GM12878 (cell line): ENCODE data around the gene HOXB13. TPM values are rescaled to one million over a fixed set of nuclear protein-coding genes. Genes with fewer than 3 reads are reported as not detected.

Source experiments
- ATAC-seq: fragments of 200-7000 bp; cut with Tn5 transposase; 3 replicates; pipeline ENCODE4 v1.9.1; 2020; ENCODE audit warnings: mild to moderate bottlenecking, moderate library complexity
- BruUV-seq: library from RNA; stranded (reverse); fragments of 400-500 nt; replicated peaks from 2 replicates; lab custom pipeline; 2021; lab: Mats Ljungman, UMichigan
- CTCF ChIA-PET: fragments of 300-600 bp; sonication (Branson Sonifier 250); formaldehyde crosslinking; extraction: SDS; loops from one replicate; lab custom pipeline; 2021; ENCODE audit warnings: inconsistent platforms; lab: Yijun Ruan, JAX
- POLR2A ChIA-PET: fragments of 350-600 bp; formaldehyde crosslinking; extraction: SDS; loops from one replicate; lab custom pipeline; 2021; ENCODE audit warnings: inconsistent platforms; lab: Charles Lee
- RAD21 ChIA-PET: fragments of 300-600 bp; sonication (Branson Sonifier 250); formaldehyde crosslinking; loops from one replicate; lab custom pipeline; 2023; ENCODE audit warnings: antibody characterized with exemption; ENCODE audit not compliant: unreplicated experiment; lab: Charles Lee
- SMC1A ChIA-PET: fragments of 300-600 bp; sonication (Branson Sonifier 250); formaldehyde crosslinking; loops from one replicate; lab custom pipeline; 2023; ENCODE audit not compliant: unreplicated experiment, uncharacterized antibody; lab: Charles Lee
- DNase-seq: peaks from one replicate; pipeline ENCODE4 v3.0.0-alpha.2; 2011; ENCODE audit warnings: low read depth, low spot score
- FAIRE-seq: peaks from 3 replicates; lab custom pipeline; 2011; peaks lifted over from hg19 to GRCh38; lab: Jason Lieb, UNC
- H2AFZ ChIP-seq: 2 replicates; pipeline ENCODE4 v1.6.0; 2011; ENCODE audit warnings: low read depth, low read length, control low read depth; ENCODE audit not compliant: control insufficient read depth
- H3K27ac ChIP-seq: 2 replicates; pipeline ENCODE4 v1.5.1; 2011; ENCODE audit warnings: control low read depth; ENCODE audit not compliant: control insufficient read depth, insufficient read depth
- H3K27me3 ChIP-seq, 2 experiments: replicated peaks in 1 of 2; 2 replicates each; pipeline versions ENCODE4 v1.6.0 to v1.6.1; 2011; ENCODE audit warnings: low read length in 1 of 2; ENCODE audit not compliant: control insufficient read depth in 2 of 2, insufficient read depth in 2 of 2
- H3K36me3 ChIP-seq, 2 experiments: 2 replicates each; pipeline ENCODE4 v1.5.1; 2011; ENCODE audit warnings: low read length in 1 of 2; ENCODE audit not compliant: control insufficient read depth in 2 of 2, insufficient read depth in 2 of 2
- H3K4me1 ChIP-seq: 2 replicates; pipeline ENCODE4 v1.6.1; 2011; ENCODE audit warnings: mild to moderate bottlenecking, low read length, moderate library complexity, mixed read lengths; ENCODE audit not compliant: control insufficient read depth, insufficient read depth
- H3K4me2 ChIP-seq: 2 replicates; pipeline ENCODE4 v1.6.0; 2011; ENCODE audit warnings: control low read depth; ENCODE audit not compliant: control insufficient read depth, insufficient read depth
- H3K4me3 ChIP-seq: fragments of 200-600 bp; sonication (generic); 2 replicates; pipeline ENCODE4 v1.5.1; 2016
- H3K79me2 ChIP-seq: 2 replicates; pipeline ENCODE4 v1.6.0; 2011; ENCODE audit warnings: low read length; ENCODE audit not compliant: control insufficient read depth, insufficient read depth
- H3K9ac ChIP-seq: 2 replicates; pipeline ENCODE4 v1.8.0; 2011; ENCODE audit warnings: low read length, control low read depth, mixed read lengths; ENCODE audit not compliant: control insufficient read depth, insufficient read depth
- H3K9me3 ChIP-seq: replicated peaks from 3 replicates; pipeline ENCODE4 v1.5.1; 2011; ENCODE audit warnings: mild to moderate bottlenecking, low read length; ENCODE audit not compliant: control insufficient read depth, insufficient read depth
- H4K20me1 ChIP-seq: 2 replicates; pipeline ENCODE4 v1.6.0; 2011; ENCODE audit not compliant: control insufficient read depth, insufficient read depth
- CHD1 ChIP-seq: IDR thresholded peaks from 2 replicates; pipeline ENCODE4 v1.6.1; 2012; ENCODE audit warnings: low read depth, low read length, improper control_type of control experiment
- CHD2 ChIP-seq: IDR thresholded peaks from 2 replicates; pipeline ENCODE4 v1.6.1; 2011; ENCODE audit warnings: low read depth, low read length, improper control_type of control experiment, borderline replicate concordance
- EP300 ChIP-seq, 2 experiments: fragments of 150-350 bp in 1 of 2; IDR thresholded peaks; 2 replicates each; pipeline ENCODE4 v1.6.1; 2011 to 2012; ENCODE audit warnings: low read depth in 2 of 2, low read length in 2 of 2, borderline replicate concordance in 1 of 2, improper control_type of control experiment in 1 of 2, inconsistent platforms in 1 of 2; ENCODE audit not compliant: control insufficient read depth in 1 of 2
- EZH2 ChIP-seq: IDR thresholded peaks from 2 replicates; pipeline ENCODE4 v1.6.1; 2012; ENCODE audit warnings: low read depth, mild to moderate bottlenecking, control low read depth, inconsistent platforms, low read length, borderline replicate concordance; ENCODE audit not compliant: control insufficient read depth
- RUNX3 ChIP-seq: IDR thresholded peaks from 2 replicates; pipeline ENCODE4 v1.6.1; 2012; ENCODE audit warnings: low read length, inconsistent platforms
- WGBS: methylation state at CpG from one replicate; pipeline ENCODE4 v1.1.6; 2016; ENCODE audit warnings: low lambda C conversion rate; ENCODE audit not compliant: insufficient replicate concordance, insufficient coverage; ENCODE audit errors: missing lambda C conversion rate; 5-methylcytosine and 5-hydroxymethylcytosine counted together
- in situ Hi-C: fragments of 300-500 bp; cut with MboI; formaldehyde crosslinking; loops from 9 replicates; pipeline ENCODE4 v1.14.3; 2018; ENCODE audit warnings: mixed read lengths
- intact Hi-C: fragments of 100-400 bp; cut with micrococcal nuclease; formaldehyde crosslinking; loops from one replicate; pipeline ENCODE4 v1.14.2; 2022; ENCODE audit not compliant: unreplicated experiment
- polyA plus RNA-seq, 11 experiments: library from polyadenylated mRNA; depleted of rRNA in 4 of 11; unstranded in 6 of 11; stranded (reverse) in 5 of 11; fragments of >200 nt; fragmentation: Nextera tagmentation in 4 of 11; fragmentation: Illumina TruSeq in 1 of 11; extraction: Ambion mirVana in 4 of 11; extraction: Trizol in 1 of 11; gene quantifications; 1 replicate in 1 of 11; 2 replicates in 10 of 11; pipeline versions ENCODE4 v1.2.1 to v1.2.3, GENCODE V29; 2011 to 2016; ENCODE audit warnings: inconsistent platforms in 2 of 11, missing spikeins in 2 of 11, low read depth in 1 of 11
- total RNA-seq, 4 experiments: library from RNA; depleted of rRNA in 3 of 4; stranded (reverse); fragments of >200 nt in 3 of 4; fragmentation: Illumina TruSeq in 1 of 4; extraction: Trizol in 1 of 4; gene quantifications; 2 replicates each; pipeline versions ENCODE4 v1.2.1 to v1.2.3, GENCODE V29; 2013 to 2021
- TF ChIP-seq, protein P1 (sequence below): IDR thresholded peaks from 2 replicates; pipeline ENCODE4 v1.6.1; 2012; ENCODE audit warnings: low read length, inconsistent platforms

The HOXB13 gene
- total and polyA plus RNA-seq, 10 of the 15 experiments (the other 5 are each of a cell fraction or from before 2014, with no cell fraction given) = 0.05 TPM; not detected in 9

- Histone ChIP-seq H3K36me3 (no peaks in the 10 kb centered on the region), H3K79me2 (no peaks in the 10 kb centered on the region), H3K27ac (no peak overlapping the region), H3K9me3 (no peaks in the 10 kb centered on the region), H3K4me3 (no peak overlapping the region), H3K27me3 (peaks cover 27 to 34% of the 10 kb centered on the region in 2 experiments)
- WGBS = 53% methylated on average over 50 of the region's 52 CpGs
- ChIA-PET CTCF (no interaction called here), POLR2A (no interaction called here)
- no peak for DNase-seq
- TF ChIP-seq RUNX3 (no peak), EP300 (IDR thresholded peaks at IDR 0.05; ENCODE audit: borderline replicate concordance in 1 of 2, control insufficient read depth in 1 of 2, low read depth in 2 of 2, low read length in 2 of 2) (no peak), EZH2 (0 out of 2 replicates have a peak, but pooled peaks have one; percentile 60), CHD1 (no peak), CHD2 (no peak)
- TF ChIP-seq, protein P1, sequence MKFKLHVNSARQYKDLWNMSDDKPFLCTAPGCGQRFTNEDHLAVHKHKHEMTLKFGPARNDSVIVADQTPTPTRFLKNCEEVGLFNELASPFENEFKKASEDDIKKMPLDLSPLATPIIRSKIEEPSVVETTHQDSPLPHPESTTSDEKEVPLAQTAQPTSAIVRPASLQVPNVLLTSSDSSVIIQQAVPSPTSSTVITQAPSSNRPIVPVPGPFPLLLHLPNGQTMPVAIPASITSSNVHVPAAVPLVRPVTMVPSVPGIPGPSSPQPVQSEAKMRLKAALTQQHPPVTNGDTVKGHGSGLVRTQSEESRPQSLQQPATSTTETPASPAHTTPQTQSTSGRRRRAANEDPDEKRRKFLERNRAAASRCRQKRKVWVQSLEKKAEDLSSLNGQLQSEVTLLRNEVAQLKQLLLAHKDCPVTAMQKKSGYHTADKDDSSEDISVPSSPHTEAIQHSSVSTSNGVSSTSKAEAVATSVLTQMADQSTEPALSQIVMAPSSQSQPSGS = no peak
- TF ChIP-seq, all 136 proteins: peak for 1
- H2AFZ ChIP-seq = no peak overlapping the region
- intact Hi-C loops = no loop called here
- ChIA-PET SMC1A (no interaction called here), RAD21 (no interaction called here)
- FAIRE-seq (no peak), ATAC-seq (no peak)
- H3K4me1 ChIP-seq = no peaks in the 10 kb centered on the region
- BruUV-seq = no TSS peak
- H4K20me1 ChIP-seq = peaks cover 2% of the 10 kb centered on the region; the same call in 1 of the 2 replicates
- H3K4me2 ChIP-seq = no peak overlapping the region
- in situ Hi-C loops = no loop called here
- H3K9ac ChIP-seq = no peak overlapping the region
Measured at GRCh38 chr17:48754500-48755261, 26.1 kb upstream of the HOXB13 start.
